ENCODE results near the gene REXO1.
"Not testable (repeated sequence)": the region's sequence is repeated elsewhere in the genome, so short reads cannot be mapped to it uniquely, and the experiment has no call there.

The REXO1 gene

DNA sequence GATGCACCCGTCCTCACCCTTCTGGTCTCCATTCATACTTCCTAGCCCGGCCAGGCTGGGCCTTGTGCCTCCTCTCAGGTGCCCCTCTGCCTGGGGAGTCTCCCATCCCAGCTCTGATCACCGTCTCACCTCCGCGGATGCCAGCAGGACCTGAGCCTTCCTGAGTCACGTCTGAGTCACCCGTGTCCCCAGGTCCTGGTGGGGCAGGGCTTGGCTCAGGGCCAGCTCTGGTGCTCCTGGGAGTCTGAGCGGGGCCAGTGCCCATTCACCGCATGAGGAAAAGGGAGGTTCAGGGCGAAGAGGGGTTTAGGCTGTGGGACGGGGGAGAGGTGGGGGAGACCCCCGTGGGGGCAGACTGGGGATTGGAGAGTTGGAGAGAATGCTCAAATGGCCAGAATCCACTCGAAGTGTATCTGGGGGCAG lies 36.8 kb downstream of the REXO1 start:
- DNase-seq: peak; percentile 82

GRCh38 chr19:1810439-1811160 lies 37.7 kb downstream of the REXO1 start:
- DNase-seq: no peak

GRCh38 chr19:1809678-1810077 lies 38.6 kb downstream of the REXO1 start:
- no peak for DNase-seq

GRCh38 chr19:1808395-1808731 lies 39.9 kb downstream of the REXO1 start:
- DNase-seq: no peak

GRCh38 chr19:1807695-1808394 lies 40.4 kb downstream of the REXO1 start:
- no peak for DNase-seq

DNA sequence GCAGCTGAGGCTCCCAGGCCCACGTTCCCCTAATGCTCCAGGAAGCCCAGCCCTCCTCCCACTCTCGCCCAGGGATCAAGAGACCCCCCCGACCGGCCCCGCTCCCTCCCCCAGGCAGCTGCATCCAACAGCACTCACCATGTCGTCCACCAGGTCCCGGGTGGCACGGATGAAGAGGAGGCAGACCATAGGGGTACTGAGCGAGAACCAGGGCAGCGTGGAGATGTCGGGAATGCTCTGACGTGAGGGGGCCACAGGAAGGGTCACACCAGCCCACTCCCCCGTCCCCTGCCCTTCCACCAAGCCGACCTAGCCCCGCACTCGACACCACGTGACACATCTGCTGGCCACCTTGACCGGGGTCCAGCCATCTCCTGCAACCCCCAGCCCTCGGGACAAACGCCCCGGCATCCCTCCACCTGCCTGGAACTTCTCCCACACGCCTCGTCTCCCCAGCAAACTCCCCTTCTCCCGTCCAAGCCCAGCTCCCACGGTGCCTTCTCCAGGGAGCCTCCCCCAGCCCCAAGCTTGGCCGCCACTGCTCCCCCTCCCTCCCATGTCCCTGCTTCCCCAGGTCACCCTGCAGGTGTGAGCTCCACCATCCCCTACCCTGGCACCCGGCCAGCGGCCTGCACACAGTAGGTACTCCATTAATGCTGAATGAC lies 41.1 kb downstream of the REXO1 start:
- DNase-seq: no peak

- DNase-seq: no peak
Observed at GRCh38 chr19:1806184-1807029, 41.9 kb downstream of the REXO1 start.

DNA sequence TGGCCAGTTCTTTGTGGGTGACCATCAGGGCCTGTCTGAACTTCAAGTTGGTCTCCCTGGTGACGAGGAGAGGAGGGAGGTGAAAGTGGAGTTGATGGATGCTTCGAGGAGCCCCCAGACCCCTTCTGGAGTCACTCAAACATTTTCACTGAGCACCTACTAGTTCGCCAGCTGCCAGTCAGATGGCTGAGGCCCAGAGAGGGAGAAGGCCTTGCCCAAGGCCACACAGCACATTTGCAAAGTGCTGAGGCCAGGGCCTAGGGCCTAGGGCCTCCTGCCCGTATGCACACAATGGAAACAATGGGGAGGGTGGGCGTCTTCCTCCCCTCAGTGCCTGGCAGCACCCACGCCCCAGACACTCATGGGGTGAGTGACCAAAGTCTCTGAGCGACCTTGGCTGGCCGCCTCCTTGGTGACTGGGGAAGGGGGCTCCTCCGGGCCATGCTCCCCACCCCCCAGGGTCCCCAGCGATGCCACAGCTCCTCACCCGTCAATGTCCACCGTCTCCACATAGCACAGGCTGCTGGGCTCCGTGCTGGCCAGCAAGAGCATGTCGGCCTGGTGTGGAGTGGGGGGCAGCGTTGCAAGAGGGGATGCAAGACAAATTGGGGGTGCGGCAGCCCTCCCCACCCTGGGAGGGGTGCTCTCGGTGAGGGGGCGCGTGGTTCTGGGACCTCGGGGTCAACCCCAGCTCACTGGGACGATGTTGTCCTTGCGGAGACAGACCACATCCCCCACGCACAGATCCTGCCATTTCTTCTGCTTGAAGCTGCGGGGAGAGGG lies 42.7 kb downstream of the REXO1 start:
- no peak for DNase-seq

GRCh38 chr19:1804858-1805257 lies 43.4 kb downstream of the REXO1 start:
- DNase-seq: no peak

GRCh38 chr19:1799695-1800342 lies 48.5 kb downstream of the REXO1 start:
- DNase-seq: no peak

DNA sequence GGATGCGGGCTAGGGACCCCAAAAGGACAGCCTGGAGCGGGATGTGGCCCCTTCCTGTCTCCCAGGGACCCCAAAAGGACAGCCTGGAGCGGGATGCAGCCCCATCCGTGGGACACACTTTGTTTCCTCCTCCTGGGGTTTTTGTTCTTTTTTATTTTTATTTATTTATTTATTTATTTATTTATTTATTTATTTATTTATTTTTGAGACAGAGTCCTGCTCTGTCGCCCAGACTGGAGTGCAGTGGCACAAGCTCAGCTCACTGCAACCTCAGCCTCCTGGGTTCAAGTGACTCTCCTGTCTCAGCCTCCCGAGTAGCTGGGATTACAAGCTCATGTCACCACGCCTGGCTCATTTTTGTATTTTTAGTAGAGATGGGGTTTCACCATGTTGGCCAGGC lies 51.0 kb downstream of the REXO1 start:
- not testable (repeated sequence) for DNase-seq

DNA sequence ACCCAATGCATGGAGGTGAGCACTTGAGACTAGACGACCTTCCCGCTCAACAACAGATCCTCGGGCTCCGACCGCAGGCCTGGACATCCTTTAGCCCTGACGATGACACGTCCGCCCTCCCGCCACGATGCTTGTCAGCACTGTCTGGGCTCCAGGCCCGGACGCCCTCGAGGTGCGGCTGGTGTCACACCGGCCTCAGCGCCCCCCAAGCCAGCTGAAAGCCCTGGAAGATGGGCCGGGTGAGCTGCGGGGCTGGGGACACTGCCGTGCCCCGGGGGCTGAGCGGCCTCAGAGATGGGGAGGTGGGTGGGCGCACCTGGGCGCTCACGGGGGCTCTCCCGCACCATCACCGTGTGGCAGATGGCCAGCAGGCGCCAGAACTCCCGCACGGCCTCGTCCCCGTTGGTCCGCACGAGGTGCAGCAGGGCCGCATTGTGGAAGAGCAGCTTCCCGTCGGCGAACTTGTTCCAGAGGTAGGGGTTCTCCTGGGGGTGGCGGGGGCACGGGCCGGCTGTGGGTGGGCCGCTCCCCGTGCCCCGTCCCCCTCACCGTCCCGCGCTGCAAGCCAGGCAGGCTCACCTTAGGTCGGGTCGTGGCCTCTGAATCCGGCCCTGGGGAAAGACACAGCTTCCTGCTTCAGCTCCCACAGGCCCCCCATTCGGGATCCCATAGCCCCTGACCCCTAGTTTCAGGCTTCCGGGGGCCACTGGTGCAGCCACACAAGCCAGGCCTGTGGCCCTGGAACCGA lies 51.7 kb downstream of the REXO1 start:
- no peak for DNase-seq

DNA sequence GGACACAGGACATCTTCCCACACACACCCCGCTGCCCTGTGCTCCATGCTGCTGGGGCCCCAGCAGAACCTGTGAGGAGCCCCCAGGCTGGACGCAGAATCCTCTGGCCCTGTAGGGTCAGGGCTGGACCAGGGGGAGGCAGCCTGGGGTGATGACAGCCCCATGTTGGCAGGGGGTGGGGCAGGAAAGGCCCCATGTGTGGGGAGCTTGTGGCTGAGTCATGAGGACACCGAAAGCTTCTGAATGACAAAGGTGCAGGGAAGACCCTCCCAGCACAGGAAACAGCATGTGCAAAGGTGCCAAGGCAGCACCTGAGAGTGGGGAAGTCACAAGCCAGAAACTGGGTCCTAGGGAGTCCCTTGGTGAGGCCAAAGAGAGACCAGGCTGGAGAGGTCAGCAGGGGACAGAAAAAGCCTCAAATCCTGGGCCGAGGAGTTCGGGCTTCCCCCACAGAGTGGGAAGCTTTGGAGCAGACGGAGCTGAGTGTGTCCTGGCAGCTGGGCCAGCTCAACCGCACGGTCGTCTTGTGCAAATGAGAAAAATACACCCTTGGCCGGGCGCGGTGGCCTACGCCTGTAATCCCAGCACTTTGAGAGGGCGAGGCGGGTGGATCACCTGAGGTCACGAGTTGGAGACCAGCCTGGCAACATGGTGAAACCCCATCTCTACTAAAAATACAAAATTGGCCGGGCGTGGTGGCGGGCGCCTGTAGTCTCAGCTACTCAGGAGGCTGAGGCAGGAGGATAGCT lies 53.7 kb downstream of the REXO1 start:
- DNase-seq: no peak

GRCh38 chr19:1791879-1792278 lies 56.4 kb downstream of the REXO1 start:
- DNase-seq: no peak

GRCh38 chr19:1790054-1790792 lies 58.1 kb downstream of the REXO1 start:
- DNase-seq: no peak

DNA sequence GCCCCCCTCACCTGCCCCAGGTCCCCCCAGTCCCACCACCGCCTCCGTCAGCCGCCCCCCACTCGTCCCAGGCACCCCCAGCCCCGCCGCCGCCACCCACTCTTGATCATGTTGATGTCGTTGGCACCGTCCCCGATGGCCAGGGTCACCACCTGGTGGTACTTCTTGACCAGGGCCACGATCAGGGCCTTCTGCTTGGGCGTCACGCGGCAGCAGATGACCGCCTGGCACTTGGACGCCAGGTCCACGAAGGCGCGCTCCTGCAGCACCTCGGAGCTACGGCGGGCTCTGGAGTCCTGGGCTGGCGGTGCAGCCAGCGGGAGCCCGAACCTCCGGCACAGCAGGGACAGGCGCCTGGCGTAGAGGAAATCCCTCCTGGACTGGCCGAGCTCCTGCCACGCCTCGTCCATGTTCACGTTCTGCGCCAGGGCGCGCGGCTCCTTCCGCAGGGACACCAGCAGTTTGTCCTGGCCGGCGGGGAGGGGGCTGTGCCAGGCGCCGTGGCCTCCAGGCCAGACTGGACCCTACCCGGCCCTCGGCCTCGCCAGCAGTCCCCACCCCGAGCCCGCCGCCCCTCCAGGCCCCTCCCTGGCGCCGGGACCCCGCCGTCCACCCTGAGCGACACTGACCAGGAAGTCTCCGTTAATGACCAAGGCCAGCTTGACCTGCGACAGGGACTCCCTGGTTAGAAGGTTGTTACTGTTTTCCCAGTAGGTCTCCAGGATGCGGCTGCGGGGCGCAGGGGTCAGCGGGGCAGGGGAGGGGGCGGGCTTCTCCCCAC lies 58.8 kb downstream of the REXO1 start:
- peak; percentile 79 for DNase-seq

DNA sequence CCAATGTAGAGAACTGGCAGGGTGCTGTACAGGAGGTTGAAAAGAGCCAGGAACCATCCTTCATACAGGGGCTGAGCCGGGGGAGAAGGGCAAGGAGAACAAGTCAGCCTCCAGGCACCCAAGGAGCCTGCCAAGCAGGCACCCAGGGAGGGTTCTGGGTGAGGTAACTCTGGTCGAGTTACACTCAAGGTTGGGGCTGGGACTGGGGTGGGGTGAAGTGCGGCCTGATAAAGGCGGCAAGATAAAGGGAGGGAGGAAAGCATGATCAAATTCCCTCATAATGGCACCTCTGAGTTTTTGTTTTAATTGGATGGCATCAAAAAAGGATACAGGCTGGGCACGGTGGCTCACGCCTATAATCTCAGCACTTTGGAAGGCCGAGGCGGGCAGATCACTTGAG lies 61.2 kb downstream of the REXO1 start:
- DNase-seq: no peak

- no peak for DNase-seq
Observed at GRCh38 chr19:1786668-1787067, 61.6 kb downstream of the REXO1 start.

DNA sequence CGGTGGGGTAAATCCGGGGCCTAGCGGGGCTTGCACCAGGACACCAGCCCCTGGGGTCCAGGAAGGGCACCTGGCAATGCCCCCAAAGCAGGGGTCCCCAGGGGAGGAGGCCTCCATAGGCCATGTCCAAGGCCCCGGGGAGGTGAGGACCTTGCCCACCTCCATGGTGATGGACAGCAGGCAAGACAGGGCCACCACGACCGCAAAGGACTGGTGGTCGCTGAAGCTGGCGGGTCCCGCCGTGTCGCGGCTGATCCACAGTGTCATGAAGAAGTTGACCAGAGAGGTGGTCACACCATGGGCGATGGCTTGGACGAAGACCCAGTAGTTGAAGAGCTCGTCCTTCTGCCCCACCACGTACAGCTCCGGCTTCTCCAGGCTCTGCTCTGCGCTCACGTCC lies 63.0 kb downstream of the REXO1 start:
- no peak for DNase-seq
